Hematopoietic multipotent progenitor cell (in vitro differentiated cells): Measurements from ENCODE around the gene PSMC4. TPM values are rescaled to one million over a fixed set of nuclear protein-coding genes. Genes with fewer than 3 reads are reported as not detected.

ENCODE experiments used
- total RNA-seq: library from RNA; depleted of rRNA; stranded (reverse); fragments of >200 nt; gene quantifications from one replicate; pipeline ENCODE4 v1.2.3, GENCODE V29; 2012

The PSMC4 gene
- total RNA-seq, 1 donor = 103 TPM

Other genes with a start within 250 kb of the PSMC4 start
- 17.5 TPM for gene CLC, start 233.1 kb upstream of the PSMC4 start, total RNA-seq
- not detected for gene LEUTX, start 192.3 kb upstream of the PSMC4 start, total RNA-seq
- 48.5 TPM for gene DYRK1B, start 137.0 kb upstream of the PSMC4 start, total RNA-seq
- gene FBL, start 124.8 kb upstream of the PSMC4 start, total RNA-seq = 870 TPM
- 0.27 TPM for gene FCGBP, start 36.5 kb upstream of the PSMC4 start, total RNA-seq
- gene ZNF546, start 25.9 kb downstream of the PSMC4 start, total RNA-seq = 3.5 TPM
- gene ZNF780B, start 85.1 kb downstream of the PSMC4 start, total RNA-seq = 10.0 TPM
- gene ZNF780A, start 119.8 kb downstream of the PSMC4 start, total RNA-seq = 3.8 TPM
- gene MAP3K10, start 220.3 kb downstream of the PSMC4 start, total RNA-seq = 8.3 TPM
- gene TTC9B, start 247.2 kb downstream of the PSMC4 start, total RNA-seq = under 0.01 TPM